Suprapubic skin (tissue), 4 donors: Measurements from ENCODE around the gene DMAC2.

Source experiments
- CTCF ChIP-seq, 2 donors: fragments of 200-600 bp in 1 of 2; fragments of 450-650 bp in 1 of 2; sonication (generic) in 1 of 2; IDR thresholded peaks; one replicate each; pipeline ENCODE4 v1.5.1; 2016 to 2019; ENCODE audit warnings: antibody characterized with exemption in 2 of 2, mild to moderate bottlenecking in 1 of 2, moderate library complexity in 1 of 2
- POLR2A ChIP-seq, 2 donors: fragments of 450-650 bp; IDR thresholded peaks; one replicate each; pipeline ENCODE4 v1.6.1; 2017; ENCODE audit warnings: antibody characterized with exemption in 2 of 2, mild to moderate bottlenecking in 2 of 2, moderate library complexity in 2 of 2
- POLR2AphosphoS5 ChIP-seq, 3 donors: sonication (generic); formaldehyde crosslinking; IDR thresholded peaks; one replicate each; pipeline ENCODE4 v1.6.1; 2017; ENCODE audit warnings: antibody characterized with exemption in 3 of 3

- TF ChIP-seq CTCF (IDR thresholded peaks at IDR 0.05): no peak
- no peak for TF ChIP-seq POLR2A (IDR thresholded peaks at IDR 0.05)
- no peak for TF ChIP-seq POLR2AphosphoS5 (IDR thresholded peaks at IDR 0.05)
Observed at GRCh38 chr19:41408256-41408655, 31.5 kb downstream of the DMAC2 start.
